DMS53 treated with DMSO at 0.1 percent for 48 hours (cell line): ENCODE results near the gene TP53I3.
"Not testable (repeated sequence)": the region's sequence is repeated elsewhere in the genome, so short reads cannot be mapped to it uniquely, and the experiment has no call there.

Source experiments
- DNase-seq: peaks from one replicate; lab custom pipeline; 2025; ENCODE audit not compliant: unreplicated experiment; lab: John Stamatoyannopoulos, UW

The TP53I3 gene

DNA sequence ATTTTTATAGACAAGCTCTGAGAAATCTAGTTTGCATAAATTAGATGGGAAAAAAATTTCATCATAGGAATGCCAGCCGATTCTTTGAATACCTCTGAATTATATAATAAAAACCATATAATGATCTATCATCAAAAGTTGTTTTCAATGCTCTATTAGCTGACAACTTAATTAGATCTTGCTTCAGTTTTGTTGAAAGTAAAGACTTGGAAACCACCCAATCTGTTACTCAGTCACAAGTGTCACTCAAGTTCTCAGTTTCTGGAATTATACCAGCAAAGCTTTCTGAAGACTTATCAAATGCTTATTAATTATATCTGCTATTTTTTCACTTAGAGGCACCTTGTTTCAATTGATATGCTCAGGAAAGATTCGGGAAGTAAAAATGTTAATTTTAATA, 17.4 kb upstream of the TP53I3 start:
- DNase-seq, result no peak

DNA sequence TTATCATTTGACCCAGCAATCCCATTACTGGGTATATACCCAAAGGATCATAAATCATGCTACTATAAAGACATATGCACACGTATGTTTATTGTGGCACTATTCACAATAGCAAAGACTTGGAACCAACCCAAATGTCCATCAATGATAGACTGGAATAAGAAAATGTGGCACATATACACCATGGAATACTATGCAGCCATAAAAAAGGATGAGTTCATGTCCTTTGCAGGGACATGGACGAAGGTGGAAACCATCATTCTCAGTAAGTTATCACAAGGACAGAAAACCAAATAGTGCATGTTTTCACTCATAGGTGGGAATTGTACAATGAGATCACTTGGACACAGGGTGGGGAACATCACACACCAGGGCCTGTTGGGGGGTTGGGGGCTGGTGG, 16.1 kb upstream of the TP53I3 start:
- DNase-seq, result not testable (repeated sequence)

DNA sequence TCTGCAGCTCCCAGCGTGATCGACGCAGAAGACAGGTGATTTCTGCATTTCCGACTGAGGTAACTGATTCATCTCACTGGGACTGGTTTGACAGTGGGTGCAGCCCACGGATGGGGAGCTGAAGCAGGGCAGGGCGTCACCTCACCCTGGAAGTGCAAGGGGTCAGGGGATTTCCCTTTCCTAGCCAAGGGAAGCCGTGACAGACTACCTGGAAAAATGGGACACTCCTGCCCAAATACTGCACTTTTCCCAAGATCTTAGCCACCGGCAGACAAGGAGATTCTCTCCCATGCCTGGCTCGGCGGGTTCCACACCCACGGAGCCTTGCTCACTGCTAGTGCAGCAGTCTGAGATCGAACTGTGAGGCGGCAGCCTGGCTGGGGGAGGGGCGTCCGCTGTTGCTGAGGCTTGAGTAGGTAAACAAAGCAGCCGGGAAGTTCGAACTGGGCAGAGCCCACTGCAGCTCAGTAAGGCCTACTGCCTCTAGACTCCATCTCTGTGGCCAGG, 10.6 kb upstream of the TP53I3 start:
- DNase-seq, result not testable (repeated sequence)

DNA sequence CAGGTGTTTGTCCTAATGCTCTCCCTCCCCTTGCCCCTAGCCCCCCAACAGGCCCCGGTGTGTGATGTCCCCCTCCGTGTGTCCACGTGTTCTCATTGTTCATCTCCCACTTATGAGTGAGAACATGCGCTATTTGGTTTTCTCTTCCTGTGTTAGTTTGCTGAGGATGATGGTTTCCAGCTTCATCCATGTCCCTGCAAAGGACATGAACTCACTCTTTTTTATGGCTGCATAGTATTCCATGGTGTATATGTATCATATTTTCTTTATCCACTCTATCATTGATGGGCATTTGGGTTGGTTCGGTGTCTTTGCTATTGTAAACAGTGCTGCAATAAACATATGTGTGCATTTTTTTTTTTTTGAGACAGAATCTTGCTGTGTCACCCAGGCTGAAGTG, 8.6 kb upstream of the TP53I3 start:
- DNase-seq, result not testable (repeated sequence)

- no peak for DNase-seq
Measured at GRCh38 chr2:24088821-24089359, 4.3 kb upstream of the TP53I3 start.

DNA sequence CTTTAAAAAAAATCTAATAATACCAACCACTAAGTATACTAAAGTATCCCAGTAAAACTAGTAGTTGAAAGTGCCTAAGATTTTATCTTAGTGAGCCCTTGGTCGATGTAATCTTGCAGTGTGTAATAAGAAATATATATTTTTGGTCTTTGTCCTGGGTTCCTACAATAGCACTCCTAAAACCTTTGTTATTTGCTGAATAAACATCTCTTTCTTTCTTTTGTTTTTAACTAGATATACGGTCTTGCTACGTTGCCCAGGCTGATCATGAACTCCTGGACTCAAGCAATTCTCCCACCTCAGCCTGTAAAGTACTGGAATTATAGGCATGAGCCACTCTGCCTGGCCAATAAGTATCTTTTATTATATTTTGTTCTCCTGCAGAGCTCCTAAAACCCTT, 2.4 kb upstream of the TP53I3 start:
- no peak for DNase-seq

DNA sequence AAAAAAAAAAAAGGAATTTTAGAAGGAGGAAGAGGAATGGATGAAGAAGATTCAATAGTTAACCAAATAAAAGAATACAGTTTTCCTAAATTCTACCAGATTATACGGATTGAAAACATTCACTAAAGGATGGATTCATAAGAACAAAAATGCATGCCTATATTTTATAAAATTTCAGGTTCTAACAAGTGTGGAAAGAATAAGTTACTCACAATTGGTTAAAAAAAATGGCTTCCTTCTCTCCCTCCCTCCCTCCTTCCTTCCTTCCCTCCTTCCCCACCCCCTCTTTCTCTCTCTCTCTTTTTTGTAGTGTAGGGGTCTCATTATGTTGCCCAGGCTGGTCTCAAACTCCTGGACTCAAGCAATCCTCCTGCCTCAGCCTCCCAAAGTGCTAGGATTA, 1.6 kb upstream of the TP53I3 start:
- DNase-seq, result no peak

DNA sequence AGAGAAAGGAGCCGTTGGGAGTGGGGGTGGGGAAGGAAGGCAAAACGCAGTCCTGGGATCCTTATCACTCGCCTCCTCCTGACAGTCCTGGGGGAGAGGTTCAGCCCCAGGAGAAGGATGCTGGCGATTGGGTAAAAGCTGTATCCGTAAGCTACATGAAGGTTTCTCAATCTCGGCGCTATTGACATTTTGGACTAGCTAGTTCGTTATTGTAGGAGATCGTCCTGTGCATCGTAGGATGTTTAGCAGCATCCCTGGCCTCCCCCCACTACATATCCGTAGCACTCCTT, 511 bp upstream of the TP53I3 start:
- DNase-seq, result no peak

GRCh38 chr2:24083567-24084385, 858 bp downstream of the TP53I3 start:
- peak; percentile 69 for DNase-seq

GRCh38 chr2:24082787-24083566, 1.7 kb downstream of the TP53I3 start:
- no peak for DNase-seq

DNA sequence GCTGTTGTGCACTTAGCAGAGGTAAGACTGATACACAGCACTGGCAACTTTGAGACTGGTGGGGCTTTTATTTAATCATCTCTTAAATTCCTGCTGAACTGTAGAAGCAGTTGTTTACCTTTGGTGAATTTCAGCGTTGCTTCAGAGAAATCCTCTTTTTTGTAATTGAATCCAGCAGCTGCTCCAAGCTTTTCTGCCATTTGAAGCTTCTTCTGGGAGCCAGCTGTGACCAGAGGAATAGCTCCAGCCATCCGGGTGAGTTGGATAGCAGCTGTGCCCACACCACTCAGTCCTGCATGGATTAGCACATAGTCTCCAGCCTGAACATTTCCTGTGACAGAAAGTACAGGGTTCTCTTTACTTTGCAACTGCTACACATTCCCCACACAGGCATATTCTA, 3.9 kb downstream of the TP53I3 start:
- DNase-seq, result peak; percentile 88

- no peak for DNase-seq
Measured at GRCh38 chr2:24077879-24078278, 6.8 kb downstream of the TP53I3 start.

DNA sequence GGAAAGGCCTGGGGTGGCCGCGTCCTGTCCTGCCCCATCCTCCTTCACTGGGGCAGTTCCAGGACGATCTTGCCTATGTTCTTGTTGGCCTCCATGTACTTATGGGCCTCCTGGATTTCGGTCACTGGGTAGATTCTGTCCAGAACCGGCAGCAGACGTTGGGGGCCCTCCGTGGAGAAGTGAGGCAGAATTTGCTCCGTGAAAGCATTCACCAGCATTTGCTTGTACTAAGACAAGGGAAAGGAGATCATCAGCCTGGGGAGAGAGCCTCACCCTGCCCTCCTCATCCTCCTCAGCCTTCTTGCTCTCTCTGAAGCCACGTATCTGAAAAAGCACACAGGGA, 7.1 kb downstream of the TP53I3 start:
- DNase-seq, result no peak

GRCh38 chr2:24076849-24077534, 7.6 kb downstream of the TP53I3 start:
- DNase-seq, result peak; percentile 28

DNA sequence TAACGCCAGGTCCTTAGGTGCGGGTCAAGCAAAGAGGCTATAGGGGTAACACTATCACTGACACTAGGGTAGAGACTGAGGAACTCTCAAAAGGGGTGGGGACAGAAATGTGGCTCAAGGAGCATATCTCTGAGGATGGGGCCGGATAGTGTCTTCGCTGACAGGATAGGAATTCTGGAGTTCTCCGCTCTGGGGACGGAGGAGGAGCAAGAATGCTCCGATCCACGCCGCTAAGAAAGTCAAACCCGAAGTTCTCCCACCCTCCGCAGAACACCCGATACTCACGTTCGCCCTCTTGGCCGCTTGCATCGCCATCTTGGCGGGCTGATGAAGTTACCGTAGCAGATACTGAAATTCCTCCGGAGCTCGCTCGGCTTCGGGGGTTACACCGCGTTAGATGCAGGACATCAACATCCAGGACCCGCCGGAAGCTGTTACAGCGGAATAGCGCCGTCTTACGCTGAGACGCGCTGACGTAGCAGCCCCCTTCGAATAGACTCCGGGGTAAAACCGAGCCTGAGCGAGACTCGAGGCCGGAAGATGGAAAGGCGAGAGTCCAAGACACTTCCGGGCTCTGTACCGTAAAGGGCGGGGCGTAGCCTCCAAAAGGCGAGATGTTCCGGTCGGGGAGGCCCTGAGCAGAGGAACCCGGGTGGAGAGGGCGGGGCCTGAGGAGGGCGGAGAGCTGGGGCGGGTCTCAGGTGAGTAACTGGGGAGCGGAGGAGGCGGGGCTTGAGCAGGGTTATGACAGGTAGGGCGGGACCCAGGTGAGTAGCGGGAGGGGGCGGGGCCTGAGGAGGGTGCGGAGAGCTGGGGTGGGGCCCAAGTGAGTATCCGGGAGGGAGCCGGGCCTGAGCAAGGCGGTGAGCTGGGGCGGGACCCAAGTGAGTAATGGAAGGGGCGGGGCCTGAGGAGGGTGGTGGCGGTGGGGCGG, 8.5 kb downstream of the TP53I3 start, which contains the start of gene SF3B6:
TSS of gene SF3B6 (minus strand) at position 412 of the 934 bp plus-strand sequence. CDS start at position 315, 97 bp downstream.
- DNase-seq, result peak; percentile 99

DNA sequence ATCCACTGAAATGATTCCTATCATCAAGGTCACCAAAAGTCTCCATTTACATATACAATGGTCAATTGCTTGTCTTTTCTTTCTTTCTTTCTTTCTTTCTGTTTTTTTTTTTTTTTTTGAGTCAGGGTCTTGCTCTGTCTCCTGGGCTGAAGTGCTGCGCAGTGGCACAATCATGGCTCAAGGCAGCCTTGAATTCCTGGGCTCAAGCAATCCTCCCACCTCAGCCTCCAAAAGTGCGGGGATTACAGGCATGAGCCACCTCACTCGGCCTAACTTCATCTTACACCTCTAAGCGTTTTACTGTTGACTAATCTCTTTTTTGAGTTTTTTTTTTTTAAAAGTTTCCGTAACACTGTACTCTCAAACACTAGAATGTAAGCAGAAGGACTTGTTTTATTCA, 9.4 kb downstream of the TP53I3 start:
- DNase-seq, result no peak

DNA sequence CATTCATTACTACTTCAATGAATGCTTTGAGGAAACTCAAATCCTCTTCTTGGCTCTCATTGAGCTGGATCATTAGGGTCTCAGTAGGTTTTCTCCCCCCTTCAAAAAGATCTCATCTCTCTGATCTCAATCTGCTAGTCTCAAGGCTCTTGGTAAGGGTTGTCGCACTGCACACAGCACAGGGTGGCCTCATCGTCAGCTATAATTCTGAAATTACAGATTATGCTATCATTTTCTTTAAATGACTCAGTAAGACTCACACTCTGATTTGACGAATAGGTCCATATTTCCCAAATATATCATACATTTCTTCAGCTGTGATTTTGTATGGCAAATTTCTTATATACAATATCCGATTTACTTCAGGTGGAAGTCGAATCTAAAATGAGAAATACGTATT, 10.8 kb downstream of the TP53I3 start:
- DNase-seq, result no peak

- no peak for DNase-seq
Measured at GRCh38 chr2:24072259-24072658, 12.4 kb downstream of the TP53I3 start.

GRCh38 chr2:24065341-24065740, 19.3 kb downstream of the TP53I3 start:
- DNase-seq, result no peak

DNA sequence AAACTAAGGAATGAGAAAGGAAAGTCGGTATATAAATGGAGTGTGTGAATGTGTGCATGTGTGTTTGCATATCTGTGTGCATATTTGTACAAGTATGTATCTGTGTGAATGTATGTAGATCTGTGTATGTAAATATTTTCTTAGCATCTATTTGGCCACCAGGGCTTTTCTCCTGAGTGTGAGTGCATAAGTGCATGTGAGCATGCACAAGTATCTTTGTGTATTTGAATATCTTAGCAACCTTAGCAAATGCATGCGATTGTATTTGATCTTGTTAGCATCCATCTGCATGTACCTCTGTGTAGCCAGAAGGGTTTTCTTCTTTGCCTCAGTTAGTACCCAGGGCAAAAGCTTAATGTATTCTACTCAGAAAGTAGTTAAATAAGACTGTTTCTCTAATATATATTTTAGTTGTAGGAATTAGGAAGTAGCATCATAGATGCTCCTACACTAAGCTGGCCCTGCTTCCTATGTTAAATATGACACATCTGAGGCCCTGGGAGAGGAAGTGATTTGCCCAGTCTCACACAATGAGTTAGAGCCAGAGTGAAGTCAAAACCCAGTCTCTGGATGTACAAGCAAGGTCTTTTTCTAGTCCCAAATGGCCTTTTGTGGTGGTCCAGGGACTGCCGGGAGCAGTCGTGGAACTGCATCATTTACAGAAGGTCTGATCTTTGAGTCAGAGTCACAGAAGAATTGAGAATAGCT, 25.9 kb downstream of the TP53I3 start:
- DNase-seq, result no peak
